Prostate gland (tissue), 2 donors: ENCODE measurements around the gene ELOVL1.

Experiments
- CTCF ChIP-seq, 4 experiments: fragments of 200-600 bp in 2 of 4; fragments of 450-650 bp in 2 of 4; sonication (generic) in 2 of 4; IDR thresholded peaks; 1 replicate in 3 of 4; 2 replicates in 1 of 4; pipeline ENCODE4 v1.5.1; 2016 to 2019; ENCODE audit warnings: antibody characterized with exemption in 4 of 4, mild to moderate bottlenecking in 2 of 4, moderate library complexity in 2 of 4
- POLR2A ChIP-seq: fragments of 450-650 bp; IDR thresholded peaks from one replicate; pipeline ENCODE4 v1.6.1; 2016; ENCODE audit warnings: antibody characterized with exemption, mild to moderate bottlenecking
- POLR2AphosphoS5 ChIP-seq: sonication (generic); formaldehyde crosslinking; IDR thresholded peaks from one replicate; pipeline ENCODE4 v1.6.1; 2017; ENCODE audit warnings: antibody characterized with exemption

GRCh38 chr1:43363283-43363934 lies 4.4 kb downstream of the ELOVL1 start:
- no peak for TF ChIP-seq POLR2AphosphoS5
- TF ChIP-seq CTCF (IDR thresholded peaks at IDR 0.05) = no peak
- no peak for TF ChIP-seq POLR2A
